GM18502 (cell line): ENCODE data around the gene SOD2.
"Not testable (repeated sequence)": the region's sequence is repeated elsewhere in the genome, so short reads cannot be mapped to it uniquely, and the experiment has no call there.

Experiments used
- ATAC-seq: cut with Tn5 transposase; IDR thresholded peaks from one replicate; pipeline ENCODE4 v1.9.1; 2021; ENCODE audit warnings: mild to moderate bottlenecking; ENCODE audit not compliant: unreplicated experiment, poor library complexity

The SOD2 gene

GRCh38 chr6:159718634-159719033, 25.6 kb upstream of the SOD2 start:
- no peak for ATAC-seq

- no peak for ATAC-seq
These were observed 23.4 kb upstream of the SOD2 start for GRCh38 chr6:159716247-159717096.

DNA sequence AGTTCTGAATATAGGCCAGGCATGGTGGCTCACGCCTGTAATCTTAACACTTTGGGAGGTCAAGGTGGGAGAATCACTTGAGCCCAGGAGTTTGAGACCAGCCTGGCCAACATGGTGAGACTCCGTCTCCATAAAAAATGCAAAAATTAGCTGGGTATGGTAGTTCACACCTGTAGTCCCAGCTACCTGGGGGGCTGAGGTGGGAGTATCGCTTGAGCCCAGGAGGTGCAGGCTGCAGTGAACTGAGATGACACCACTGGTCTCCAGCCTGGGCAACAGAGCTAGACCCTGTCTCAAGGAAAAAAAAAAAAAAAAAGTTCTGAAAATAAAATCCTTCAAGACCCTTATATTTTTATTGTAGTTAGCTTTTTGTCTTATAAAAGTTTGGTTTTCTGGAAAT, 22.6 kb upstream of the SOD2 start:
- ATAC-seq = no peak

- ATAC-seq = no peak
These were observed 22.1 kb upstream of the SOD2 start for GRCh38 chr6:159715166-159715565.

- ATAC-seq = no peak
These were observed 21.4 kb upstream of the SOD2 start for GRCh38 chr6:159714404-159714803.

GRCh38 chr6:159713984-159714383, 20.9 kb upstream of the SOD2 start:
- no peak for ATAC-seq

DNA sequence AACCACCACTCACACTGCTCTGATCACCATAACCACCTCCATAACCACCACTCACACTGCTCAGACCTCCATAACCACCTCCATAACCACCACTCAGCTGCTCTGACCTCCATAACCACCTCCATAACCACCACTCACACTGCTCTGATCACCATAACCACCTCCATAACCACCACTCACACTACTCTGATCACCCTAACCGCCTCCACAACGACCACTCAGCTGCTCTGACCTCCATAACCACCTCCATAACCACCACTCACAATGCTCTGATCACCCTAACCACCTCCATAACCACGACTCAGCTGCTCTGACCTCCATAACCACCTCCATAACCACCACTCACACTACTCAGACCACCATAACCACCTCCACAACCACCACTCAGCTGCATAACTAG, 19.3 kb upstream of the SOD2 start:
- ATAC-seq = not testable (repeated sequence)

DNA sequence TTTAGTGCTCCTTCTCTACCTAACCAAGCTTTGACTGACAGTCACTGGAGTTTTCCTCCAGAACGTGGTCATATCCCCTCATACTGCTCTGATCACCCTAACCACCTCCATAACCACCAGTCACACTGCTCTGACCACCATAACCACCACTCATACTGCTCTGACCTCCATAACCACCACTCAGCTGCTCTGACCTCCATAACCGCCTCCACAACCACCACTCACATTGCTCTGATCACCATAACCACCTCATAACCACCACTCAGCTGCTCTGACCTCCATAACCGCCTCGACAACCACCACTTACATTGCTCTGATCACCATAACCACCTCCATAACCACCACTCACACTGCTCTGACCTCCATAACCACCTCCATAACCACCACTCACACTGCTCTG, 17.6 kb upstream of the SOD2 start:
- ATAC-seq = not testable (repeated sequence)

- ATAC-seq = peak; percentile 30
These were observed 8.5 kb upstream of the SOD2 start for GRCh38 chr6:159701413-159701999.

- peak; percentile 50 for ATAC-seq
These were observed 7.9 kb upstream of the SOD2 start for GRCh38 chr6:159700970-159701369.

GRCh38 chr6:159695984-159696383, 2.9 kb upstream of the SOD2 start:
- ATAC-seq = no peak

- peak; percentile 12 for ATAC-seq
These were observed 979 bp upstream of the SOD2 start for GRCh38 chr6:159693894-159694545.

- ATAC-seq = peak; percentile 44
These were observed 526 bp downstream of the SOD2 start for GRCh38 chr6:159692303-159693127.

GRCh38 chr6:159691963-159692287, 1.1 kb downstream of the SOD2 start:
- no peak for ATAC-seq

- no peak for ATAC-seq
These were observed 1.7 kb downstream of the SOD2 start for GRCh38 chr6:159691133-159691962.

DNA sequence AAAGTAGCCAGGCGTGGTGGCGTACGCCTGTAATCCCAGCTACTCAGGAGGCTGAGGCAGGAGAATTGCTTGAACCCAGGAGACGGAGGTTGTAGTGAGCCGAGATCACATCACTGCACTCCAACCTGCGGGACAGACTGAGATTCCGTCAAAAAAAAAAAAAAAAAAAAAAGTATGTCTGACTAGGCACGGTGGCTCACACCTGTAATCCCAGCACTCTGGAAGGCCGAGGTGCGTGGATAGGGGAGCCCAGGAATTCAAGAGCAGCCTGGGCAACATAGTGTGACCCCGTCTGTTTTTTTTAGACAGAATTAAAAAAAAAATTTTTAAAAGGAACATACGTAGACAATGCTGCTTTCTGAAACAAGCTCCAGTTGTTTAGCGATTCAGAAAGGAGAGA, 2.9 kb downstream of the SOD2 start:
- not testable (repeated sequence) for ATAC-seq

GRCh38 chr6:159689001-159689400, 4.0 kb downstream of the SOD2 start:
- no peak for ATAC-seq

- ATAC-seq = no peak
These were observed 4.7 kb downstream of the SOD2 start for GRCh38 chr6:159688266-159688905.

DNA sequence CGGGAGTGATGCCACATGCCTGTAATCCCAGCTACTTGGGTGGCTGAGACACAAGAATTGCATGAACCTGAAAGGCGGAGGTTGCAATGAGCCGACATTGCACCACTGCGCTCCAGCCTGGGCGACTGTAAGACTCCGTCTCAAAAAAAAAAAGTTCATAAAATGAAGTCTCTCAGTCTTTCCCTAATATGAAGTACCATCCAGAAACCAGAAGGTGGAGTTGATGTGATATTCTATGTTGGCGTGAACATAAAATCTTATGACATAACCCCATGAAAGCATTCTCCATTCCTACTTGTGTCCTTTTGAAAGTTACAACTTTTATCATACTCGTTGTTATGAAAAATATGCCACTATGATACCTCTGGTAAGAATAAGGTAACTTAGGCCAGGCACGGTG, 5.7 kb downstream of the SOD2 start:
- ATAC-seq = no peak
